Neural crest cell (in vitro differentiated cells): ENCODE measurements around the gene PDXK. TPM values are rescaled to one million over a fixed set of nuclear protein-coding genes. Genes with fewer than 3 reads are reported as not detected.

Experiments
- DNase-seq: peaks from one replicate; pipeline ENCODE4 v3.0.0; 2021; ENCODE audit warnings: low read depth, mixed read lengths, low spot score
- H3K27ac Mint-ChIP-seq: one replicate; pipeline ENCODE4 v1.8.0; 2021; ENCODE audit warnings: mild to moderate bottlenecking, mixed read lengths; ENCODE audit not compliant: unreplicated experiment
- H3K27me3 Mint-ChIP-seq: 2 replicates; pipeline ENCODE4 v1.8.0; 2021; ENCODE audit warnings: low read depth, mild to moderate bottlenecking, mixed read lengths
- H3K36me3 Mint-ChIP-seq: 2 replicates; pipeline ENCODE4 v1.8.0; 2021; ENCODE audit warnings: low read depth, mild to moderate bottlenecking, mixed read lengths
- H3K4me1 Mint-ChIP-seq: 2 replicates; pipeline ENCODE4 v1.8.0; 2021; ENCODE audit warnings: mixed read lengths
- H3K4me3 Mint-ChIP-seq: one replicate; pipeline ENCODE4 v1.8.0; 2021; ENCODE audit warnings: mild to moderate bottlenecking, mixed read lengths
- H3K9me3 Mint-ChIP-seq: 2 replicates; pipeline ENCODE4 v1.8.0; 2021; ENCODE audit warnings: mixed read lengths
- CTCF ChIP-seq: fragments of 200-600 bp; sonication (generic); conservative IDR thresholded peaks from 2 replicates; pipeline ENCODE4 v1.5.0; 2021; ENCODE audit warnings: antibody characterized with exemption, mild to moderate bottlenecking
- total RNA-seq: library from RNA; stranded (reverse); gene quantifications from 2 replicates; pipeline ENCODE4 v1.2.1, GENCODE V29; 2021

Gene PDXK
- total RNA-seq, 1 donor from 2014 or later = 67.3 TPM

DNA sequence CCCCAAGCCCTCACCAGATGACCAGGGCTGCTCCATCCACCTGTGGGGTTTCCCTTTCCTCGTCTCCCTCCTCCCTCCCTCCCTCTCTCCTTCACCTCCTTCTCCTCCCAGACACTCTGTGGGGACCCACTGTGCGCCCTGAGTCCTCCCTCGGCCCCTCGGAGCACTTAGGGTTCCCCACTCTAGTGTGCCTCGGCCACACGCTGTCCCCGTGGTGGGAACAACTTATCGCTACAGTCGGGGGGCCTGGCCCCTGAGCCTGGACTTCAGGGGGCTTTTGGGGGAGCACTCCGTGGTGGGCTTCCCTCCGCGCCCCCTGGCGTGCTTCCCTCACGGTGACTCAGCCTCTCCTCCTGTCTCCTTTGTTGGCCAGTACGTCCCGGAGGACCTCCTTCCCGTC, 29.7 kb downstream of the PDXK start:
- no peak for DNase-seq
- no peak for TF ChIP-seq CTCF
- no peaks in the 10 kb centered on the region for H3K9me3 Mint-ChIP-seq

DNA sequence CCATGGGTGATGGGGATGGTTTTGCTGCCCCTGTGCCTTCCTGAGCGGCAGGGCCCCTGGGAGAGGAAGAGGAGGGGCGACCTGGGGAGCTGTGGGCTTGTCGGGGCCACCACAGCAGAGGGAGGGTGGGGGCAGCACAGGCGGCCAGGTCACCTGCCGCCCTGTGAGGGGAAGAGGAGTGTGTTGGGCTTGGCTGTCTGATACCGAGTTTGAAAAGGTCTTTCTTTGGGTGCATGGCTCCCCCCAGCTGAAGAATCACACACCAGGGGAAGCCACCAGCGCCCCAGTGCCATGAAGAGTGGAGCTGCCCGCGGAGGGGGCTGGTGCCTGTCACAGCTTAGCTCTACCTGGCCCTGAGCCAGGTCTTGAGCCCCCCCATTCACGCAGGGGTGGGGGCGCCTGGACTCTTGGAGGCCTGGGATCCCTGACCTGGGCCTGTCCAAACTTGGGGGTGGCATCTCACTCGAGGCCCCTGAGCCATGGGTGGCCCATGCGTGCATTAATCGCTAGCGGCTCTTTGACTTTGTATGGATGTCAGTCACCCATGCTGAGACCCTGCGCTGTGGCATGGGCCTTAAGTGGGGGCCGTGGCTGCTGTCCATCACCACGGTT, 30.8 kb downstream of the PDXK start:
- no peaks in the 10 kb centered on the region for H3K9me3 Mint-ChIP-seq
- H3K36me3 Mint-ChIP-seq = peaks cover 6% of the 10 kb centered on the region
- no peaks in the 10 kb centered on the region for H3K27me3 Mint-ChIP-seq
- DNase-seq = no peak
- H3K4me1 Mint-ChIP-seq = no peaks in the 10 kb centered on the region
- H3K27ac Mint-ChIP-seq = no peak overlapping the region
- H3K4me3 Mint-ChIP-seq = no peak overlapping the region
- TF ChIP-seq CTCF = no peak

More for the DNA sequence above, 29.7 kb downstream of the PDXK start:
- Mint-ChIP-seq H3K27me3 (no peaks in the 10 kb centered on the region), H3K4me1 (no peaks in the 10 kb centered on the region), H3K4me3 (no peak overlapping the region), H3K36me3 (peaks cover 6% of the 10 kb centered on the region), H3K27ac (no peak overlapping the region)

DNA sequence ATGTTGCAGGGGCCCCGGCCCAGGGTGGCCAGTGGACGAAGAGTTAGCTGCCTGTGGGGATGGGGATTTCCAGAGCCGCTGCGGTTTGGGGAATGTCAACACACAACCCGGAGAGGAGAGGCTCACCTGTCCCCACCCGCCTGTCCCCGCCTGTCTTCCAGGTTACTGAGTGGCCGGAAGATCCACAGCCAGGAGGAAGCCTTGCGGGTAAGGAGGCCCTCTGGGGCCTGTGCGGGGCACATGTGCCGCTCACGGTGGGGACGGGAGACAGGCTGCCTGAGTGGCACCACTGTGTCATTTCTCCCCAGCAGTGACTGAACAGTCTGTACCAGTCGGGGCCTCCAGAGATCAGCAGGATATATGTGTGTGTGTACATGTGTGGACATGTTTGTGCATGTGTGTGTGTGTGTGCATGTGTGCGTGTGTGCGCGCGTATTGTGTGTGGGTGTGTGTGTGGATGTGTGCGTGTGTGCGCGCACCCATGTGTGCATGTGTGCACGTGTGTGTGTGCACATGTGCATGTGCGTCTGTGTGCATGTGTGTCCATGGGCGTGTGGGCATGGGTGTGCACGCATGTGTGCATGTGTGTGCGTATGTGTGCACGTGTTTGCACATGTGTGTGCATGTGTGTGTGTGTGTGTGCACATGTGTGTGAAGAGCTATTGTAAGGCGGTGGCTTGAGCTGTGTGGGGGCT, 31.6 kb downstream of the PDXK start:
- no peak for TF ChIP-seq CTCF

GRCh38 chr21:43751955-43752591, 33.1 kb downstream of the PDXK start:
- Mint-ChIP-seq H3K27me3 (no peaks in the 10 kb centered on the region), H3K36me3 (peaks cover 4% of the 10 kb centered on the region), H3K4me1 (no peaks in the 10 kb centered on the region), H3K9me3 (no peaks in the 10 kb centered on the region), H3K27ac (no peak overlapping the region), H3K4me3 (no peak overlapping the region)
- no peak for DNase-seq
- TF ChIP-seq CTCF = no peak

More for the DNA sequence above, 31.6 kb downstream of the PDXK start:
- no peak for DNase-seq
- Mint-ChIP-seq H3K36me3 (peaks cover 4% of the 10 kb centered on the region), H3K27ac (peak overlapping the region; percentile 89), H3K27me3 (no peaks in the 10 kb centered on the region), H3K4me3 (no peak overlapping the region), H3K4me1 (no peaks in the 10 kb centered on the region), H3K9me3 (no peaks in the 10 kb centered on the region)

DNA sequence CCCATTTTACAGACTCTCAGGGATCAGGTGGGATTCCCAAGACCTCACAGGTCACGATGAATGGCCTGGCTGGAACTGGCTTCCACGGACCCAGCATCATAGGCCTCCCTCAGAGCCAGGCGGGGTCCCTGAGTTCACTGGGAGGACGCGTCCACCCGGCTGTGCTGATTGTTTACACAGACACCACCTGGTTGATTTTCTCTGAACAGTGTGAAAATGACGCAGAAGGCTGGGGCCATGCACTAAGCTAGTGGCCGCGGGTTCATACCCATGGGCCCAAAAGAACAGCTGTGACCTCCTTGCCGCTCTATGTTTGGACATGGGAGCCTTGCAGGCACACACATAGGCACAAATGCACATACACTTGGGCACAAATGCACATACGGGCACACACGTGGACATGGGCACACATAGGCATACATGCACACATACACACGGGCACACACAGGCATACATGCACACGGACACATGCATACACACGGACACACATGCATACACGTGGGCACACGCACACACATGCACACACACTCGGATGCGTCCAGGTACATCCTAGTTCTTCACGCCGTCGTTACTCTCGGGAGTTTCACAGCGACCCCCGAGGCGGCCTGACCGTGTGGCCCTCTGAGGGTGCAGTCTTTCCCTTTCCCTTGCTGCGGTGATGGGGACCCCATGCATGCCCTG, 34.0 kb downstream of the PDXK start:
- DNase-seq = no peak
- no peak overlapping the region for H3K4me3 Mint-ChIP-seq
- no peaks in the 10 kb centered on the region for H3K9me3 Mint-ChIP-seq
- peaks cover 4% of the 10 kb centered on the region for H3K36me3 Mint-ChIP-seq
- H3K4me1 Mint-ChIP-seq = no peaks in the 10 kb centered on the region
- no peak overlapping the region for H3K27ac Mint-ChIP-seq
- H3K27me3 Mint-ChIP-seq = no peaks in the 10 kb centered on the region
- TF ChIP-seq CTCF = no peak
